Measurements from ENCODE around the gene PPARA.

GRCh38 chr22:46163557-46163888 is 13.2 kb downstream of the PPARA start:
- TF ChIP-seq EZH2phosphoT487 (IDR thresholded peaks at IDR 0.05; ENCODE audit: borderline replicate concordance) (no peak), EZH2 (IDR thresholded peaks at IDR 0.05) (no peak), RAD21 (IDR thresholded peaks at IDR 0.05; ENCODE audit: low read depth) (no peak), CTCF (IDR thresholded peaks at IDR 0.05 in 2 of 3, conservative IDR thresholded peaks at IDR 0.05 in 1 of 3; ENCODE audit: borderline replicate concordance in 1 of 3, insufficient read depth in 1 of 3, low read depth in 2 of 3, low read length in 2 of 3) (no peak), POLR2A (IDR thresholded peaks at IDR 0.05; ENCODE audit: borderline replicate concordance, extremely low read depth, insufficient read depth, insufficient read length) (no peak), TCF7L2 (IDR thresholded peaks at IDR 0.05; ENCODE audit: borderline replicate concordance, extremely low read depth, insufficient read depth, insufficient read length) (no peak), MAX (IDR thresholded peaks at IDR 0.05) (no peak), EGR1 (IDR thresholded peaks at IDR 0.05; ENCODE audit: low read depth) (no peak), ATF3 (IDR thresholded peaks at IDR 0.05) (no peak), ZBTB33 (IDR thresholded peaks at IDR 0.05; ENCODE audit: extremely low read depth, insufficient replicate concordance, low read length) (no peak), SRF (IDR thresholded peaks at IDR 0.05; ENCODE audit: low read depth) (no peak), YY1 (IDR thresholded peaks at IDR 0.05; ENCODE audit: extremely low read depth, insufficient replicate concordance, low read depth, low read length) (no peak), CEBPB (IDR thresholded peaks at IDR 0.05; ENCODE audit: low read depth) (no peak)
